ENCODE results near the gene CHN1.

DNA sequence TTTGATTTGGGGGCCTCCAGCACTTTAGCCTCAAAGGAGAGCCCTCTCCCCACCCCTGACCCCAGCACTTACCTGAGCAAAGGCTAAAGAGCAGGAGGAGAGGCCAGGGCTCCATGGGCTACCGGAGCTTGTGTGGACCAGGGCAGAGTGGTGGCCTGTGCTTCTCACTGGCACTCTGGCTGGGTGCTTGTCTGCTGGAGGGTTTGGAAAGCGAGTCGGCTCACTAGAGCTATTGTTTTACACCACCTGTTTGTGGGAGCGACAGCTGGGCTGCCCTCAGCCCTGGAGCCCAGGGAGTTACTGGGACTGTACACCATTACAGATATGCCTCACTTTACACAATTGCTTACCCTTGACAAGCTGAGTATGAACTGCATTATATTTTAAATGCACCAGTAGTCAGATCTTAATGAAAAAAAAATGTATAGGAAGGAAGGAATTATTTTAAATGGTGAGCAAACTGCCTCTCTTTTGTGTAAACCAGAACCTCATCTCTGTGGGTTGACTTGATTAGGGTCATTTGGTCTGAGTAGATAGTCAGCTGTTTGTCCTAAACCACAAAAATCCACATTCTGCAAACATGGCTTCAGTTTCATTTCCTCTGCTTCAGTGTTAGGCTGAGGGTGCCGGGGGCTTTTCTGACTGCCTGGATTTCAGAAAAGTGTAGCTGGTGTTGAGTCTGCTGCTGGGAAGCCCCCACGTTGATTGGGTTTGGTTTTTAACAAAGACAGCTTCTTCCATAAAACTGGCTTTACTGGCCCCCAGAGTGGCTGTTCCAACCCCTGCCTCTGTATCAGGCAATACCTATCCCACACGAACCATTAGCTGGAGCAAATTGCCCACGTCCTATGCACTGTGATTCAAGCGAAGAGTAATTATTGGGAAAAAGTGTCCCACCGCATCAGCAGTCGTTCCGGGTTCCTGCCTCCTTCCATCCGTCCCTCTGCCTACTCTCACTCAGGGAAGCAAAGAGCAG lies 240.6 kb downstream of the CHN1 start, which contains the start of gene CHRNA1:
- TF ChIP-seq POLR2AphosphoS5 (IDR thresholded peaks at IDR 0.05) = no peak
- TF ChIP-seq, protein P1, sequence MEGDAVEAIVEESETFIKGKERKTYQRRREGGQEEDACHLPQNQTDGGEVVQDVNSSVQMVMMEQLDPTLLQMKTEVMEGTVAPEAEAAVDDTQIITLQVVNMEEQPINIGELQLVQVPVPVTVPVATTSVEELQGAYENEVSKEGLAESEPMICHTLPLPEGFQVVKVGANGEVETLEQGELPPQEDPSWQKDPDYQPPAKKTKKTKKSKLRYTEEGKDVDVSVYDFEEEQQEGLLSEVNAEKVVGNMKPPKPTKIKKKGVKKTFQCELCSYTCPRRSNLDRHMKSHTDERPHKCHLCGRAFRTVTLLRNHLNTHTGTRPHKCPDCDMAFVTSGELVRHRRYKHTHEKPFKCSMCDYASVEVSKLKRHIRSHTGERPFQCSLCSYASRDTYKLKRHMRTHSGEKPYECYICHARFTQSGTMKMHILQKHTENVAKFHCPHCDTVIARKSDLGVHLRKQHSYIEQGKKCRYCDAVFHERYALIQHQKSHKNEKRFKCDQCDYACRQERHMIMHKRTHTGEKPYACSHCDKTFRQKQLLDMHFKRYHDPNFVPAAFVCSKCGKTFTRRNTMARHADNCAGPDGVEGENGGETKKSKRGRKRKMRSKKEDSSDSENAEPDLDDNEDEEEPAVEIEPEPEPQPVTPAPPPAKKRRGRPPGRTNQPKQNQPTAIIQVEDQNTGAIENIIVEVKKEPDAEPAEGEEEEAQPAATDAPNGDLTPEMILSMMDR (IDR thresholded peaks at IDR 0.05) = no peak

Measured in sigmoid colon (tissue), 4 donors.